OCI-LY7 (cell line): ENCODE measurements around the gene GYS1. TPM values are rescaled to one million over a fixed set of nuclear protein-coding genes. Genes with fewer than 3 reads are reported as not detected.

Source experiments
- BruUV-seq: library from RNA; stranded (reverse); fragments of 400-500 nt; replicated peaks from 2 replicates; lab custom pipeline; 2021; lab: Mats Ljungman, UMichigan
- CTCF ChIA-PET: fragments of 300-600 bp; sonication (Branson Sonifier 250); formaldehyde crosslinking; loops from one replicate; lab custom pipeline; 2022; ENCODE audit warnings: antibody characterized with exemption; ENCODE audit not compliant: unreplicated experiment; lab: Charles Lee
- POLR2A ChIA-PET: fragments of 300-600 bp; sonication (Branson Sonifier 250); formaldehyde crosslinking; loops from one replicate; lab custom pipeline; 2022; ENCODE audit warnings: antibody characterized with exemption; lab: Charles Lee
- DNase-seq: peaks from one replicate; pipeline ENCODE4 v3.0.0-alpha.2; 2015; ENCODE audit warnings: low spot score
- H2AFZ ChIP-seq: fragments of 200-600 bp; sonication (generic), shearing (Covaris generic); 2 replicates; pipeline ENCODE4 v1.6.1; 2014; ENCODE audit warnings: mild to moderate bottlenecking, antibody characterized with exemption, low read length, moderate library complexity
- H3K27ac ChIP-seq: fragments of 200-600 bp; sonication (generic); 2 replicates; pipeline ENCODE4 v1.5.1; 2014; ENCODE audit warnings: mixed run types, low read depth, mild to moderate bottlenecking, moderate library complexity, low read length, inconsistent platforms; ENCODE audit not compliant: poor library complexity, severe bottlenecking
- H3K36me3 ChIP-seq: fragments of 200-600 bp; sonication (generic); 2 replicates; pipeline ENCODE4 v1.6.1; 2014; ENCODE audit warnings: mild to moderate bottlenecking, antibody characterized with exemption, low read length, moderate library complexity, mixed read lengths; ENCODE audit not compliant: insufficient read depth
- H3K4me1 ChIP-seq: fragments of 200-600 bp; sonication (generic); 2 replicates; pipeline ENCODE4 v1.5.1; 2014; ENCODE audit warnings: mild to moderate bottlenecking, low read length; ENCODE audit not compliant: insufficient read depth, poor library complexity, severe bottlenecking
- H3K4me2 ChIP-seq: fragments of 200-600 bp; sonication (generic); 2 replicates; pipeline ENCODE4 v1.6.1; 2014; ENCODE audit warnings: mild to moderate bottlenecking, low read length
- H3K4me3 ChIP-seq: fragments of 200-600 bp; sonication (generic); 2 replicates; pipeline ENCODE4 v1.5.1; 2014; ENCODE audit warnings: mild to moderate bottlenecking, low read depth, low read length; ENCODE audit not compliant: poor library complexity, severe bottlenecking
- H3K79me2 ChIP-seq: fragments of 200-600 bp; sonication (generic); 2 replicates; pipeline ENCODE4 v1.6.1; 2016; ENCODE audit warnings: low read depth, mild to moderate bottlenecking, low read length, moderate library complexity, mixed read lengths; ENCODE audit not compliant: insufficient read depth
- H3K9me2 ChIP-seq: fragments of 200-600 bp; sonication (generic); 2 replicates; pipeline ENCODE4 v1.6.1; 2016; ENCODE audit warnings: mild to moderate bottlenecking, low read length, mixed read lengths; ENCODE audit not compliant: insufficient read depth
- H3K9me3 ChIP-seq: fragments of 200-600 bp; sonication (generic); 2 replicates; pipeline ENCODE4 v1.6.1; 2014; ENCODE audit warnings: mild to moderate bottlenecking, mixed run types, low read length, mixed read lengths
- H4K20me1 ChIP-seq: fragments of 200-600 bp; sonication (generic); 2 replicates; pipeline ENCODE4 v1.6.1; 2014; ENCODE audit warnings: mild to moderate bottlenecking, antibody characterized with exemption, low read length, moderate library complexity, mixed read lengths; ENCODE audit not compliant: insufficient read depth
- EZH2phosphoT487 ChIP-seq: fragments of 200-600 bp; sonication (generic); IDR thresholded peaks from 2 replicates; pipeline ENCODE4 v1.6.1; 2018; ENCODE audit warnings: low read depth, borderline replicate concordance, mild to moderate bottlenecking, mixed run types, antibody characterized with exemption, low read length, moderate library complexity, mixed read lengths
- intact Hi-C: fragments of 100-400 bp; cut with micrococcal nuclease; formaldehyde crosslinking; loops from one replicate; pipeline ENCODE4 v1.10.0; 2022; ENCODE audit not compliant: unreplicated experiment
- total RNA-seq, 2 experiments: library from RNA; depleted of rRNA in 1 of 2; stranded (reverse); fragments of >200 nt in 1 of 2; shearing (Covaris generic) in 1 of 2; gene quantifications; 2 replicates each; pipeline ENCODE4 v1.2.3, GENCODE V29; 2014 to 2022
- TF ChIP-seq, protein P1 (sequence below): fragments of 200-600 bp; sonication (generic); conservative IDR thresholded peaks from 2 replicates; pipeline ENCODE4 v1.5.1; 2014; ENCODE audit warnings: mild to moderate bottlenecking, antibody characterized with exemption, low read length, moderate library complexity, mixed read lengths

GYS1 gene
- total RNA-seq, 2 experiments from 2014 or later = 20.0 to 29.9 TPM

DNA sequence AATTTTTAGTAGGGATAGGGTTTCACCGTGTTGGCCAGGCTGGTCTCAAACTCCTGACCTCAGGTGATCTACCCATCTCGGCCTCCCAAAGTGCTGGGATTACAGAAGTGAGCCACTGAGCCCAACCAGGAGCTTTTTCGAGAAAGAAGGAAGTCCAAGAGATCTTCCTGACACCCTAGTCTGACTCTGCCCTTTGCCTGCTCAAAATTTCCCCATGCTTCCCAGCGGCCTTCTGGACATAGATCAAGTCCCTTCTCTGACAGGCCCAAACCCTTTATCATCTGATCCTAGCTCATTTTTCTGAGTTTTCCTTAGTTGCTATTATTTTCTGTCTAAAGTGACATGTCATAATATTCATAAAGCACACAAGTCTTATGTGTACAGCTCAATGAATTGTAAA is 40.0 kb downstream of the GYS1 start:
- Histone ChIP-seq H3K36me3 (peaks cover 13% of the 10 kb centered on the region; the same call in 1 of the 2 replicates), H3K9me2 (no peaks in the 10 kb centered on the region), H3K9me3 (no peaks in the 10 kb centered on the region), H2AFZ (no peak overlapping the region), H3K4me1 (peaks cover 18% of the 10 kb centered on the region), H3K79me2 (peaks cover 12% of the 10 kb centered on the region; the same call in 1 of the 2 replicates), H3K4me3 (no peak overlapping the region), H4K20me1 (no peaks in the 10 kb centered on the region), H3K27ac (no peak overlapping the region), H3K4me2 (no peak overlapping the region)
- no TSS peak for BruUV-seq
- intact Hi-C loops = no loop called here
- TF ChIP-seq, protein P1, sequence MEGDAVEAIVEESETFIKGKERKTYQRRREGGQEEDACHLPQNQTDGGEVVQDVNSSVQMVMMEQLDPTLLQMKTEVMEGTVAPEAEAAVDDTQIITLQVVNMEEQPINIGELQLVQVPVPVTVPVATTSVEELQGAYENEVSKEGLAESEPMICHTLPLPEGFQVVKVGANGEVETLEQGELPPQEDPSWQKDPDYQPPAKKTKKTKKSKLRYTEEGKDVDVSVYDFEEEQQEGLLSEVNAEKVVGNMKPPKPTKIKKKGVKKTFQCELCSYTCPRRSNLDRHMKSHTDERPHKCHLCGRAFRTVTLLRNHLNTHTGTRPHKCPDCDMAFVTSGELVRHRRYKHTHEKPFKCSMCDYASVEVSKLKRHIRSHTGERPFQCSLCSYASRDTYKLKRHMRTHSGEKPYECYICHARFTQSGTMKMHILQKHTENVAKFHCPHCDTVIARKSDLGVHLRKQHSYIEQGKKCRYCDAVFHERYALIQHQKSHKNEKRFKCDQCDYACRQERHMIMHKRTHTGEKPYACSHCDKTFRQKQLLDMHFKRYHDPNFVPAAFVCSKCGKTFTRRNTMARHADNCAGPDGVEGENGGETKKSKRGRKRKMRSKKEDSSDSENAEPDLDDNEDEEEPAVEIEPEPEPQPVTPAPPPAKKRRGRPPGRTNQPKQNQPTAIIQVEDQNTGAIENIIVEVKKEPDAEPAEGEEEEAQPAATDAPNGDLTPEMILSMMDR = no peak
- TF ChIP-seq EZH2phosphoT487 = no peak
- POLR2A ChIA-PET = interaction anchor here (0.6 to 0.9 kb wide), 3 partner anchors 48 to 98 kb away, joined by 3 to 6 read pairs (median 4); no protein-coding TSS in a partner anchor
- no peak for DNase-seq
- CTCF ChIA-PET = no interaction called here

DNA sequence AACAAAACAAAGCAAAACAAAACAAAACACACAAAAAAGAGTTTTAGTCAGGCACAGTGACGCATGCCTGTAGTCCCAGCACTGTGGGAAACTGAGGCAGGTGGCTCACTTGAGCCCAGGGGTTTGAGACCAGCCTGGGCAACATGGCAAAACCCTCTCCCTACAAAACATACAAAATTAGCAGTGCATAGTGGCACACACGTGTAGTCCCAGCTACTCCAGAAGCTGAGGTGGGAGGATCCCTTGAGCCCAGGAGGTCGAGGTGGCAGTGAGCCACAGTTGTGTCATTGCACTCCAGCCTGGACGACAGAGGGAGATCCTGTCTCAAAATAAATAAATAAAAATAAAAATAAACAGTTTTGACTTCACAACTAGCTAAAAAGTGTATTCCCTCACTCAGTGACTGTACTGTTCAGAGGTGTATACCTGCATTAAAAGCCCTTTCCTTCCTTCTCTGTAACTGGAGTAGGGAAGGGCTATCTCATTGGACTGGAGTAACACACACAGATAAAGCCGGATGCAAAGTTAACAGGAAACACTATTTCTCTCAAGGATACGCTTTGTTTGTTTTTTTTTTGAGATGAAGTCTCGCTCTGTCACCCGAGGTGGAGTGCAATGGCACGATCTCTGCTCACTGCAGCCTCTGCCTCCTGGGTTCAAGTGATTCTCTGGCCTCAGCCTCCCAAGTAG is 42.1 kb downstream of the GYS1 start:
- BruUV-seq = no TSS peak
- H3K4me2 ChIP-seq = no peak overlapping the region
- peaks cover 12% of the 10 kb centered on the region; the same call in 1 of the 2 replicates for H3K79me2 ChIP-seq
- ChIA-PET POLR2A (interaction anchor here (0.6 to 0.8 kb wide), 2 partner anchors 13 to 48 kb away, joined by 4 read pairs; no protein-coding TSS in a partner anchor), CTCF (no interaction called here)
- H2AFZ ChIP-seq = no peak overlapping the region
- DNase-seq = no peak
- intact Hi-C loops = no loop called here
- H3K9me2 ChIP-seq = no peaks in the 10 kb centered on the region
- H3K9me3 ChIP-seq = peaks cover 13% of the 10 kb centered on the region
- peaks cover 15% of the 10 kb centered on the region for H3K4me1 ChIP-seq
- H3K27ac ChIP-seq = no peak overlapping the region
- no peak overlapping the region for H3K4me3 ChIP-seq
- H3K36me3 ChIP-seq = peaks cover 2% of the 10 kb centered on the region; the same call in 1 of the 2 replicates
- H4K20me1 ChIP-seq = no peaks in the 10 kb centered on the region
- TF ChIP-seq, protein P1 = no peak
- no peak for TF ChIP-seq EZH2phosphoT487

DNA sequence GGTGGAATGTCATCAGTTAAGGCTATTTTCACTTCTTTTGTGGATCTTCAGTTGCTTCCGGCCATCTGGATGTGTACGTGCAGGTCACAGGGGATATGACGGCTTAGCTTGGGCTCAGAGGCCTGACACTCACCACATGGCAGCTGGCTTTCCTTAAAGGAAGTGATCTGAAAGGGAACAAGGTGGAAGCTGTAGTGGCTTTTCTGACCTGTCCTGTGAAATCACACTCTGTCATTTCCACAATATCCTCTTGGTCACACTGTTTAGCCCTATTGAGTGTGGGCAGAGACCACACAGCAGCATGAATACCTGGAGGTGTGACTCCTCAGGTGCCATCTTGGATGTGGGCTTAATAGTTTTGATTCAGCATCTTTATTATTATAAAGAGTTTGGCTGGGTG is 43.0 kb downstream of the GYS1 start:
- H2AFZ ChIP-seq = no peak overlapping the region
- no peaks in the 10 kb centered on the region for H3K36me3 ChIP-seq
- no peak overlapping the region for H3K27ac ChIP-seq
- CTCF ChIA-PET = no interaction called here
- no TSS peak for BruUV-seq
- DNase-seq = no peak
- H3K4me3 ChIP-seq = no peak overlapping the region
- no peaks in the 10 kb centered on the region for H3K9me2 ChIP-seq
- peaks cover 7% of the 10 kb centered on the region for H3K4me1 ChIP-seq
- no peak overlapping the region for H3K4me2 ChIP-seq
- H3K79me2 ChIP-seq = peaks cover 4% of the 10 kb centered on the region; the same call in 1 of the 2 replicates
- H4K20me1 ChIP-seq = no peaks in the 10 kb centered on the region
- no peak for TF ChIP-seq EZH2phosphoT487
- TF ChIP-seq, protein P1 = no peak
- peaks cover 13% of the 10 kb centered on the region for H3K9me3 ChIP-seq
- POLR2A ChIA-PET = no interaction called here
- intact Hi-C loops = no loop called here
